ENCODE results near the gene KRTAP13-1.
A peak's percentile ranks its signal among the peaks of the same experiment; 100 is the strongest.

KRTAP13-1 gene

DNA sequence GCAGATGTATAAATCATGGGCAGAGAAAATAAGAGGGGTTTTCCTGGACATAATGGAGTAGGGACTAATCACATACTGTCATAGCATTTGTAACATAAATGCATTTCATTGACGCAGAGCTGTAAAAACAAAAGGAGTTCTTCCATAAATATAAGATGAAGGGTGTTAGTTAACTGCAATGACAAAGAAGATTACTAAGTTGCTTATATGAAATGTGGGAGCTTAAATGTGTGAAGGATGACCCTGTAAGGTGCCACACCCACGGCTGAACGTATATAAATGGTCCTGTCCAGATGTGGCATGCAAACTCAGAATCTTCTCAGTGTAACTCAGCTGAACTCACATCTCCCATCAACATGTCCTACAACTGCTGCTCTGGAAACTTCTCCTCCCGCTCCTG lies at the start of gene KRTAP13-1:
Gene KRTAP13-1 (plus strand): TSS at position 301 of the 400 bp plus-strand sequence. CDS start 56 bp downstream, at position 357.
- DNase-seq = no peak

DNA sequence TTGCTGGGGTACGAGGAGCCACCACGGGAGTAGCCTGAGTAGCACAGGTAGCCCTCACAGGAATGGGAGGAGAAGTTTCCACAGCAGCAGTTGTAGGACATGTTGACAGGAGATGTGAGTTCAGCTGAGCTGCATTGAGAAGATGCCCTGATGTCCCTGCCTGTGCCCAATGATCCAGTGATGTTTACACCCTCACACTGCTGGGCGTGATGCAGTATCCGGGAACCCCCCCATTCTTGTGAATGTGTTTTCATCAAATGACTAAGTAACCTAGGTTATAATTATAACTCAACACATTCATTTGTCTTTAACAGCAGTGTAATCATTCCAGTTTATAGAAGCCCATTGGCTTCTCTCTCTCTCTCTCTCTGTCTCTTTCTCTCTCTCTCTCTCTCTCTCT lies 47.3 kb upstream of the KRTAP13-1 start, which contains the start of gene KRTAP23-1:
Gene KRTAP23-1 (minus strand): TSS at position 101 of the 400 bp plus-strand sequence. CDS start 0 bp downstream, at position 101.
- DNase-seq = no peak

DNA sequence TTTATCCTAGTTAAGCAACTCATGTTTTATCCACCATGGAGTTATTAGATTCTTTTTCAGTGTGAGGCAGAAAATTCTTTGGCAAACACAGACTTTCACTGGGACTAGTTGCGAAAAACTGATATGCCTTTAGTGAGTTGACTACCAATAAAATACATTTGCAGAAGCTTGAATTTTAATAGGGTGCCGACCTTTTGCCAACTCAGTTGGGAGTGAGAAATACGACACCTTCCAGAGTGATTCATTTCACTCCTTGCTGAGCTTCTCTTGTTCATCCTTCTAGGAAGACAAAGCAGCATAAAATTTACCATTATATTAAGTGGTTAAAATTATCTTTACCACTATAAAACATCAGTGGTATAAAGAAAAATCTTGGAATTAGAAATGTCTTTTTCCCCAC lies 46.3 kb upstream of the KRTAP13-1 start:
- DNase-seq = no peak

- DNase-seq = no peak
Measured at GRCh38 chr21:30351534-30351933, 44.3 kb upstream of the KRTAP13-1 start.

- no peak for DNase-seq
Measured at GRCh38 chr21:30354308-30355005, 41.4 kb upstream of the KRTAP13-1 start.

GRCh38 chr21:30355906-30356305 lies 39.9 kb upstream of the KRTAP13-1 start:
- DNase-seq = no peak

- DNase-seq = no peak
Measured at GRCh38 chr21:30372139-30372770, 23.6 kb upstream of the KRTAP13-1 start, which contains the start of gene KRTAP13-2. KRTAP13-2 (minus strand) TSS chr21:30372271; CDS start chr21:30372213, 58 bp downstream.

- DNase-seq = no peak
Measured at GRCh38 chr21:30382201-30382600, 13.6 kb upstream of the KRTAP13-1 start.

GRCh38 chr21:30391492-30392025 lies 4.3 kb upstream of the KRTAP13-1 start:
- no peak for DNase-seq

- peak; percentile 33 for DNase-seq
Measured at GRCh38 chr21:30408782-30409494, 13.1 kb downstream of the KRTAP13-1 start.

GRCh38 chr21:30415993-30416392 lies 20.2 kb downstream of the KRTAP13-1 start:
- DNase-seq = no peak

DNA sequence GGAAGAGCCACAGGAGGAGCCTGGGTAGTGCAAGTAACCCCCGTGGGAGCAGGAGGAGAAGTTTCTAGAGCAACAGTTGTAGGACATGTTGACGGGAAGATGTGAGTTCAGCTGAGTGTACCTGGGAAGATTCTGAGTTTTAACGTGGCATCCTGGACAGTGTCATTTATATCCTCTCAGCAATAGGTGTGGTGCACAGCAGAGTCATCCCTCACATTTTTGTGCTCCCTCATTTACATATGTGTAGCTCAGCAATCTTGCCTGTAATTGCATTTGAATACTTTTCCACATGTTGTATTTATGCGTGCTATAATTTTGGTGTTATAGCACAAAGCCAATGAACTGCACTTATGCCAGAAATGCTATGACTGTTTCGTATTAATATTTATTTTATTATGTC lies 30.0 kb downstream of the KRTAP13-1 start, which contains the start of gene KRTAP13-3:
Gene KRTAP13-3 (minus strand): TSS at position 101 of the 400 bp plus-strand sequence. CDS start 14 bp downstream, at position 87.
- no peak for DNase-seq

DNA sequence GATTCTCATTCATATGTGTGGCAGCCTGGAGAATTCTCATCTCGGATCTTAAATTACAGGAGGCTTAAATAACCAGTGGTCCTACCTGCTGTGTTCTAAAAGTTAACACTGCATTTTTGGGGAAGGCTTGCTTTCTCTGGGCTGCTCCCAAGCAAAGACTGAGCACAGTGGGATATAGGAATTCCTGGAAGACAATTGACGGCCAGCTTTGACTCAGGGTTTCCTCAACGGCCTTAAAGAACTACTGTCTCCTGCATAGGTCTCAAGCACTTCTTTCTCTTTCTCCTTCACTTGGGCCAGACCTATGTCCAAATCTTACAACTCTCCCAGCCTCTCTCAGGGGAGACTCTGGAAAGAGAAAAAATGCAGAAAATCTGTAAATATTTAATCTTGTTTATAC lies 30.9 kb downstream of the KRTAP13-1 start:
- DNase-seq = no peak

- DNase-seq = no peak
Measured at GRCh38 chr21:30430170-30430655, 34.4 kb downstream of the KRTAP13-1 start, which contains the start of gene KRTAP13-4. KRTAP13-4 (plus strand) TSS chr21:30430220; CDS start chr21:30430276, 56 bp downstream.

- DNase-seq = no peak
Measured at GRCh38 chr21:30434033-30434631, 38.3 kb downstream of the KRTAP13-1 start.

- no peak for DNase-seq
Measured at GRCh38 chr21:30437010-30437565, 41.3 kb downstream of the KRTAP13-1 start.

- no peak for DNase-seq
Measured at GRCh38 chr21:30439975-30440374, 44.1 kb downstream of the KRTAP13-1 start, which contains the start of gene KRTAP15-1. KRTAP15-1 (plus strand) TSS chr21:30440275; CDS start chr21:30440328, 53 bp downstream.

DNA sequence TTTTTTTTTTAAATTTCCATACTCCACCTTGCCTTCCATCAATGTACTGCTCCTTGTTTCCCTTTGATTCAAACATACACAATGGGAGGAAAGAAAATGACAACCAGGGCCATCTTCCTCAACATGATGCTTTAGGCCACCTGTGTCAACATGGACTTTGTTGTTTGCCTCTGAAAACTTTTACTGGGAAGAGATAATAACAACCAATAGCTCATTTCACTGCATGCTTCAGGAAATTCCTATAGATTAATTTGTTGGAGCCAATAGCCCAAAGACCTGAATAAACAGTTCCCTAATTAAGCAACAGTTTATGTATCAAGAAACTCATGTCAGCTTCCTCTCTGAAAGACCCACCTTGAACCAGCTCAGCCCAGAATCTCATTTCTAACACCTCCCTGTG lies 47.4 kb downstream of the KRTAP13-1 start:
- no peak for DNase-seq

- no peak for DNase-seq
Measured at GRCh38 chr21:30444204-30444603, 48.4 kb downstream of the KRTAP13-1 start.

Data from DMS 273 treated with DMSO at 0.1 percent for 48 hours (cell line).